HG03457 (cell line): ENCODE data around the gene CHP2.
"Not testable (repeated sequence)": the region's sequence is repeated elsewhere in the genome, so short reads cannot be mapped to it uniquely, and the experiment has no call there.

Source experiments
- ATAC-seq: cut with Tn5 transposase; IDR thresholded peaks from one replicate; pipeline ENCODE4 v1.9.1; 2021; ENCODE audit warnings: moderate number of reproducible peaks; ENCODE audit not compliant: unreplicated experiment

Gene CHP2

GRCh38 chr16:23754594-23755483, at the start of gene CHP2:
CHP2 (plus strand) TSS chr16:23755026; CDS start chr16:23755050, 24 bp downstream.
- ATAC-seq: no peak

DNA sequence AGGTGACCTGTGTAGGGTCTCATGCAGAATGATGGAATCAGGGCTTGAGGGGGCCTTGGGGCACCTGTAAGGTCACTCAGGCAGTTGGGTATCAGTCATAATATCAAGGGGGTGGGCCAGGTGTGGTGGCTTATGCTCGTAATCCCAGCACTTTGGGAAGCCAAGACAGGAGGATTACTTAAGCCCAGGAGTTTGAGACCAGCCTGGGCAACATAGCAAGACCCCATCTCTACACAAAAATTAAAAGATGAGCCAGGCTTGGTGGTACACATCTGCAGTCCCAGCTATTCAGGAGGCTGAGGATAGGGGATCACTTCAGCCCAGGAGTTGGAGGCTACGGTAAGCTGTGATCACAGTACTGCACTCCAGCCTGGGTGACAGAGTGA, 49.3 kb upstream of the CHP2 start:
- no peak for ATAC-seq

- no peak for ATAC-seq
Observed at GRCh38 chr16:23706439-23706838, 48.4 kb upstream of the CHP2 start.

GRCh38 chr16:23709536-23709935, 45.3 kb upstream of the CHP2 start:
- no peak for ATAC-seq

DNA sequence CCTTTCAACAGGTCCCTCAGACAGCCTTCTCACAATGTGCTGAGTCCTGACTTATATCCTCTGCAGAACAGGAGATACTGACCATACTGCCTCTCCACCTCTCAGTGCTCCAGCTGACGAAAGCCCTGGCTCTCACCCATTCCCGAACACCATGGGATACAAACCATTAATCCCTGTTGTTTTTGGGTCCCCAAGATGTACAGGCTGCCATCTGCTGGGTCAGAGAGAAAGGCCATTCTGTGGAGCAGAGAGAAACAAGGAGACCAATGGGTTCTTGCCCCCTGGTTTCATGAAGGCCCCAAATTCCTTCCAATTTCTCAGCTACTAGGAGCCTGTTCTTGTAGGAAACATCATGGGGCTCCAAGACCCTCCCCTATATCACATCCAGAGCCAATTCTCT, 44.8 kb upstream of the CHP2 start:
- no peak for ATAC-seq

DNA sequence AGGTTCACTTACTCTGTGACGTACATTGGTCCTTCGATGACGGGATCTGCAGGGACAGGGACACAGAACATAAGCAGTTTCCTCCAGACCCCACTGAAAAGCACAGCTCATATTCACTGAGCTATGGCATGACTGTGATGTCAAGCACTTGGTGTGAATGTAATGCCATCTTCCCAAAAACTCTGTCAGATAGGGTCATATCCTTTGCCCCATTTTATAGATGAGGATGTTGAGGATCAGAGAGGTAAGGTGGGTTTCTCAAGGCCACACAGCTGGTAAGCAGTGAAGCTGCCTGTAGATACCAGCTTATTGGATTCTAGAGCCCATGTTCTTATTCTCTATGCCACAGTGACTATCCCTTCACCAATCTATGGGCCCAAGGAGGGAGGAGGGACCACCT, 44.3 kb upstream of the CHP2 start:
- ATAC-seq: no peak

- no peak for ATAC-seq
Observed at GRCh38 chr16:23711785-23712184, 43.0 kb upstream of the CHP2 start.

GRCh38 chr16:23712976-23713375, 41.9 kb upstream of the CHP2 start, which contains the start of gene ERN2:
ERN2 (minus strand) TSS chr16:23713222; CDS start chr16:23713187, 35 bp downstream.
- no peak for ATAC-seq

DNA sequence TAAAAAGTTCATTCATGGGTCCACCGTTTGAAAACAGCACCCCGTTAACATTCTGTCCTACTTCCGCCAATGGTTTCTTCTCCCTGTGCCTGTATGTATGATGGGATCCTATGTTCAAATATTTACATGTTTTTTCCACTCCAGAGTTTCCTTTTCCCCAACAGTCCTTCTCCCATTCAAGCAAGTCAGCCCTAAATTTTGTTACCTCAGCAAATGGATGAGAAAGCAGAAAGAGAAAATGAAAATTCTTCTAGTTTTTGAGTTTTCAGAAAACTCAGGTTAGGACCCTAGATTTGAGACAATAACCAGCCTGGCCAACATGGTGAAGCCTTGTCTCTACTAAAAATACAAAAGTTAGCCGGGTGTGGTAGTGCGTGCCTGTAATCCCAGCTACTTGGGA, 38.3 kb upstream of the CHP2 start:
- no peak for ATAC-seq

DNA sequence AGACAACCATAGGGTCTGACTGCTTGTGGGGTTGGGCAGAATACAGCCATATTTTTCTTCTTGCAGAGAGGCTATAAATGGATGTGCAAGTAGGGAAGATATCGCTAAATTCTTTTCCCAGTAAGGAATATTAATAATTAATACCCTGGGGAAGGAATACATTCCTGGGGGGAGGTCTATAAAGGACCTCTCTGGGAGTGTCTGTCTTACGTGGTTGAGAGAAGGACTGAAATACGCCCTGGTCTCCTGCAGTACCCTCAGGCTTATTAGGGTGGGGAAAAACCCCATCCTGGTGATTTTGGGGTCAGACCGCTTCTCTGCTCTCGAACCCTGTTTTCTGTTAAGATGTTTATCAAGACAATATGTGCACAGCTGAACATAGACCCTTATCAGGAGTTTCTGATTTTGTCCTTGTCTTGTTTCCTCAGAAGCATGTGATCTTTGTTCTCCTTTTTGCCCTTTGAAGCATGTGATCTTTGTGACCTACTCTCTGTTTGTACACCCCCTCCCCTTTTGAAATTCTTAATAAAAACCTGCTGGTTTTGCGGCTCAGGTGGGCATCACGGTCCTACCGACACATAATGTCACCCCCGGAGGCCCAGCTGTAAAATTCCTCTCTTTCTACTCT, 32.1 kb upstream of the CHP2 start:
- ATAC-seq: not testable (repeated sequence)

- no peak for ATAC-seq
Observed at GRCh38 chr16:23724096-23724784, 30.6 kb upstream of the CHP2 start.

DNA sequence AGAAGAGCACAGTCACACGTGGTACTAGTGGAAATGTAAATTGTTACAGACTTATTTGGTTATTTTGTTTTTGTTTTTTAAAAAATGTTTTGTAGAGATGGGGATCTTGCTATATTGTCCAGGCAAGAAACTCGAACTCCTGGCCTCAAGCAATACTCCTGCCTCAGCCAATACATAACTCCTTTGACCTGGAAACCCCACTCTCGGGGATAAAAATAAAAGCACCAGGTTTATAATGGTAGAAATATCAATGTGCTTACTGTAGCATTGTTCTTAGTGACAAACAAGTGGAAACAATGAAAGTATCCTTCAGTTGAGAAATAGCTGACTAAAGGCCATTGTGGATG, 30.1 kb upstream of the CHP2 start:
- no peak for ATAC-seq

GRCh38 chr16:23726710-23727109, 28.1 kb upstream of the CHP2 start:
- no peak for ATAC-seq

DNA sequence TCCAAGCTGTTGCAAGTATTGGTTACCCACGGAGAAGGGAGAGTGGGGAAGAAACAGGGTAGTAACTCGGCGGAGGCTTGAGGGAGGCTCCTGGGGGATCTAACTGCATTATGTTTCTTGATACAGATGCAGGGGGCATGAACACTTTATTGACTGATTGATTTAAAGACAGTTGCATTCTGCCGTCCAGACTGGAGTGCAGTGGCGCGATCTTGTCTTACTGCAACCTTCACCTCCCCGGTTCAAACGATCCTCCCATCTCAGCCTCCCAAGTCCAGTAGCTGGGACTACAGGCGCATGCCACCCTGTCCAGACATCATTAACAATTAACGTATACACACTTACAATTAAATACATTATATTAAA, 26.7 kb upstream of the CHP2 start:
- ATAC-seq: no peak

- ATAC-seq: no peak
Observed at GRCh38 chr16:23729503-23730424, 25.1 kb upstream of the CHP2 start.

- no peak for ATAC-seq
Observed at GRCh38 chr16:23734176-23734893, 20.5 kb upstream of the CHP2 start.

DNA sequence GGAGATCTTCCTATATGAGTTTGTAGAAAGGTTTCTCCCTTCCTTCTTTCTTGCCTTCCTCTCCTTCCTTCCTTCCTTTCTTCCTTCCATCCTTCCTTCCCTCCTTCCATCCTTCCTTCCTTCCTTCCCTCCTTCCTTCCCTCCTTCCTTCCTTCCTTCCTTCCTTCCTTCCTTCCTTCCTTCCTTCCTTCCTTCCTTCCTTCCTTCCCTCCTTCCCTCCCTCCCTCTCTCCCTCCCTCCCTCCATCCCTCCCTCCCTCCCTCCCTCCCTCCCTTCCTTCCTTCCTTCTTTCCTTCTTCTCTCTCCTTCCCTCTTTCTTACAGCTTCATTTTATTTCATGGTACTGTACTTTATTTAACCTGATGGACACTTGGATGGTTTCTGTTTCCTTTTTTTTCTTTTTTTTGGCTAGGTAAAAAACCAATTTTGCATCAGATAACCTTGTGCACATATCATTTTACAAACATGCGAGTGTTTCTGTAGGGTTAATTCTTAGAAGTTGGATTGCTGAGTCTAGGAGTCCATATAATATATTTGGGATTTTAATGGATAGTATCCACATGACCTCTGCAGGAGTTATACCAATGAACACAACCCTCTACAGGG, 17.3 kb upstream of the CHP2 start:
- not testable (repeated sequence) for ATAC-seq

DNA sequence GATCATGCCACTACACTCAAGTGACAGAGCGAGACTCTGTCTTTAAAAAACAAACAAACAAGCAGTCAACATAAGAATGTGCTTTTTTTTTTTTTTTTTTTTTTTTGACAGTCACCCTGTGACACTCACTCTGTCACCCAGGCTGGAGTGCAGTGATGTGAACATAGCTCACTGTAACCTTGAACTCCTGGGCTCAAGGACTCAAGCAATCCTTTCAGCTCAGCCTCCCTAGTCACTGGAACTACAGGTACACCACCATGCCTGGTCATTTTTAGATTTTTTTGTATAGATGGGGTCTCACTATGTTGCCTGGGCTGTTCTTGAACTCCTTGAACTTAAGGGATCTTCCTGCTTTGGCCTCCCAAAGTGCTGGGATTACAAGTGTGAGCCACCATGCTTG, 15.3 kb upstream of the CHP2 start:
- no peak for ATAC-seq

DNA sequence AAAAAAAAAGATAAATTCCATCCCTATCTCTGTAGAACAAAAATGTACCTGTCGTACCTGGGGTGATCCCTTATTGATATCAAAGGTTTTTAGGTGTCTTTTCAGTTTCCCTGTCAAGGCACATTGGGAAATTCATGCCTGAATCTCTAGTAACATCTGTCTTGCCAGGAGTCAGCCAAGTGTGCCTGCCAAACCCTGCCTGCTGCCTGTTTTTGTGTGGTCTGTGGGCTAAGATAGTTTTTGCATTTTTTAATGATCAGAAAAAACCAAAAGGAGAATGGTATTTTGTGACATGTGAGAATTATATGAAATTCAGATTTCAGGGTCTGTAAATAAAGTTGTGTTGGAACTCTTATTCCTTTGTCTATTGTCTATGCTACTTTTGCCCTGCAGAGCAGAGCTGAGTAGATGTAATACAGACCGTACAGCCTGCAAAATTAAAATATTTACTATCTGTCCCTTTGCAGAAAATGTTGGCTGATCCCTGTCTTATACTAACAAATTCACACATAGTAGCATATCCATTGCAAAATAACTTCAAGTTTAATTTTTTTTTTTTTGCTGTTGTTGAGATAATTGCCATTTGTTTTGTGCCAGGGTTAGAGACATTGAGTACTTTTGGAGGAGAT, 13.0 kb upstream of the CHP2 start:
- ATAC-seq: no peak
